ENCODE measurements around the gene IRF9. TPM values are rescaled to one million over a fixed set of nuclear protein-coding genes. Genes with fewer than 3 reads are reported as not detected.

IRF9 gene
- total and polyA plus RNA-seq, 2 of the 13 experiments (the other 11 are each of a cell fraction or from before 2014, with no cell fraction given), result 14.9 to 49.7 TPM

GRCh38 chr14:24130717-24131548 lies 30.1 kb upstream of the IRF9 start (continued):
- TF ChIP-seq HDAC6 (IDR thresholded peaks at IDR 0.05; ENCODE audit: low read depth, low read length), result no peak
- TF ChIP-seq TFDP1 (CRISPR knock-in tag; IDR thresholded peaks at IDR 0.05; ENCODE audit: borderline replicate concordance), result no peak; the same call in 1 of the 2 replicates
- no peak for TF ChIP-seq SMC3 (IDR thresholded peaks at IDR 0.05; ENCODE audit: low read length)
- TF ChIP-seq HCFC1 (IDR thresholded peaks at IDR 0.05; ENCODE audit: low read depth, low read length), result no peak
- no peak for TF ChIP-seq CEBPZ (IDR thresholded peaks at IDR 0.05; ENCODE audit: low read length)
- no peak for TF ChIP-seq HDAC1 (CRISPR knock-in tag; IDR thresholded peaks at IDR 0.05)
- no peak for TF ChIP-seq PCBP2 (optimal IDR thresholded peaks at IDR 0.05; ENCODE audit: low read depth, low read length, poor library complexity, severe bottlenecking)
- no peak for TF ChIP-seq ZNF562 (CRISPR knock-in tag; IDR thresholded peaks at IDR 0.05; ENCODE audit: borderline replicate concordance)
- no peak for TF ChIP-seq ZNF746 (CRISPR knock-in tag; IDR thresholded peaks at IDR 0.05)
- no peak for TF ChIP-seq ZNF703 (CRISPR knock-in tag; IDR thresholded peaks at IDR 0.05; ENCODE audit: borderline replicate concordance)
- TF ChIP-seq ZNF543 (CRISPR knock-in tag; IDR thresholded peaks at IDR 0.05), result no peak
- TF ChIP-seq GPN1 (CRISPR knock-in tag; IDR thresholded peaks at IDR 0.05; ENCODE audit: borderline replicate concordance), result no peak
- TF ChIP-seq HNRNPK (IDR thresholded peaks at IDR 0.05; ENCODE audit: low read depth, low read length, poor library complexity, severe bottlenecking), result no peak
- TF ChIP-seq FOXP1 (IDR thresholded peaks at IDR 0.05), result no peak
- peak; percentile 25; the same call in 1 of the 2 replicates for TF ChIP-seq FOXP1 (CRISPR knock-in tag; IDR thresholded peaks at IDR 0.05)
- TF ChIP-seq ZNF138 (CRISPR knock-in tag; IDR thresholded peaks at IDR 0.05; ENCODE audit: low read depth), result peak; percentile 57; the same call in 1 of the 2 replicates
- 0 out of 2 replicates have a peak, but pooled peaks have one; percentile 3 for TF ChIP-seq PBX2 (CRISPR knock-in tag; IDR thresholded peaks at IDR 0.05)
- TF ChIP-seq NKX3-1 (CRISPR knock-in tag; IDR thresholded peaks at IDR 0.05), result no peak
- peak; percentile 27; the same call in 1 of the 2 replicates for TF ChIP-seq BRF2 (CRISPR knock-in tag; IDR thresholded peaks at IDR 0.05)
- no peak for TF ChIP-seq ZC3H13 (CRISPR knock-in tag; IDR thresholded peaks at IDR 0.05)
- TF ChIP-seq RORA (CRISPR knock-in tag; IDR thresholded peaks at IDR 0.05), result no peak
- peak; percentile 62; the same call in 1 of the 2 replicates for TF ChIP-seq ZBTB20 (CRISPR knock-in tag; IDR thresholded peaks at IDR 0.05; ENCODE audit: borderline replicate concordance, low read depth)
- no peak for TF ChIP-seq SP1 (IDR thresholded peaks at IDR 0.05)
- TF ChIP-seq SP1 (CRISPR knock-in tag; IDR thresholded peaks at IDR 0.05), result no peak

Measured in HepG2 (cell line).